Measurements from ENCODE around the gene VPS4A. TPM values are rescaled to one million over a fixed set of nuclear protein-coding genes. Genes with fewer than 3 reads are reported as not detected.

The VPS4A gene
- total and polyA plus RNA-seq, 2 of the 8 experiments (the other 6 are each of a cell fraction or from before 2014, with no cell fraction given), result 14.1 to 24.1 TPM

- TF ChIP-seq ATF3 (IDR thresholded peaks at IDR 0.05; ENCODE audit: insufficient read depth, low read depth, low read length), result no peak
- TF ChIP-seq CTCF (IDR thresholded peaks at IDR 0.05; ENCODE audit: control extremely low read depth in 1 of 3, insufficient read depth in 1 of 3, low read depth in 1 of 3, low read length in 3 of 3), result no peak
- no peak for TF ChIP-seq SP4 (IDR thresholded peaks at IDR 0.05; ENCODE audit: low read length)
- TF ChIP-seq USF2 (IDR thresholded peaks at IDR 0.05; ENCODE audit: low read length), result no peak
Observed at GRCh38 chr16:69367980-69368379, 56.8 kb downstream of the VPS4A start (continued).

Data from H1 (cell line).